RPMI8226 (cell line): Measurements from ENCODE around the gene ZNF75A.

Experiments used
- DNase-seq: peaks from one replicate; pipeline ENCODE4 v3.0.0-alpha.2; 2015

ZNF75A gene

DNA sequence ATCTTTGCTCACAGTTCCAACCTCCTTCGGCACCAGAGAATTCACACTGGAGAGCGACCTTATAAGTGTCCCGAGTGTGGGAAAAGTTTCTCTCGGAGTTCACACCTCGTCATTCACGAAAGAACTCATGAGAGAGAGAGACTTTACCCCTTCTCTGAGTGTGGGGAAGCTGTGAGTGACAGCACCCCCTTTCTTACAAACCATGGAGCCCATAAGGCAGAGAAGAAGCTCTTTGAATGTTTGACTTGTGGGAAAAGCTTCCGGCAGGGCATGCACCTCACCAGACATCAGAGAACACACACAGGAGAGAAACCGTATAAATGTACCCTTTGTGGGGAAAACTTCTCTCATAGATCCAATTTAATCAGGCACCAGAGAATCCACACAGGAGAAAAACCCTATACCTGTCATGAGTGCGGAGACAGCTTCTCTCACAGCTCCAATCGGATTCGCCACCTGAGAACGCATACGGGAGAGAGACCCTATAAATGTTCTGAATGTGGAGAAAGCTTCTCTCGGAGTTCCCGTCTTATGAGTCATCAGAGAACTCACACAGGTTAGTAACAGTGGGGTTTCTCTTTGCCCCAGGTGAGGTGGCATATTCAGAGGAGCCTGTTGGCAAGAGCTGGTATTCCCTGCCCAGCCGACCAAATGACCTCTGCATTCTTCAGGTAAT is 15.2 kb upstream of the ZNF75A start:
- DNase-seq, result no peak

- DNase-seq, result no peak
Measured at GRCh38 chr16:3292604-3293003, 12.7 kb upstream of the ZNF75A start.

DNA sequence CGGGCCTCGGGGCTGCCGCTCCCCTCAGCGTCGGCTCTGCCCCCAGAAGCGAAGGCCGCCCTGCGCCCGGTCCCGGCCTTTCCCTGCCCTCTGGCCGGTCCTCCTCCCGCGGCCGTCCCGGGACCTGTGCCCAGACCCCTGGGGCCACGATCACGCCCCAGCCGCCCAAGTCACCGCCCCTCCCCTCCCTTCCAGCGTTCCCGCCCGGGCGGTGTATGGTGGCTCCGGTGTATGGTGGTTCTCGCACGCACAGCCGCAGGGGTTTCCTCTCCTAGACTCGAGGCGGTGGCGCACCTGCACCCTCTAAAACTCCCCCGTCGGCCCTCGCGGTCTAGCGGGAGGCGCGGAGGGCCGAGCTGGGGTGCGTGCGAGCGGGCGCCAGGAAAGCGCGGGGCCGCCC is 10.1 kb upstream of the ZNF75A start:
- DNase-seq, result no peak

DNA sequence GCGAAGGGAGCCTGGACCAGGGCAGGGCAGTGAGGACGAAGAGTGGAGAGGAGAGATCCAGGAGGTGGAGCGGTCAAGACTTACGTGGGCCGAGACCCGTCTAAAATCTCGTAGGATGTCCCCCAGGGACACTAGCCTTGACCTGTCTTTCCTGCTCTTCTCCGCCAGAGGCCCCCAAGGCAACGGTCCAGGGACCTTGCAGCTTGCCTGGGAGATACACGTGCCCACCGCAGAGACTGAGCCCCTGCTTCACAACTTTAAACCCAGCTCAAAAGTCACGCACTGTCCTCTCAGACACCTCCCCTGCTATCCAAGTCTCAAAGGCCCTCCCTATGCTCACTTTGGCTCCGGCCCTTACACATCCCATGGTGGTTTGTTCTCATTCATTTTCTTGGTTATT is 9.5 kb upstream of the ZNF75A start:
- no peak for DNase-seq

- no peak for DNase-seq
Measured at GRCh38 chr16:3304370-3304769, 927 bp upstream of the ZNF75A start.

GRCh38 chr16:3306078-3306477 is 781 bp downstream of the ZNF75A start:
- DNase-seq, result no peak

DNA sequence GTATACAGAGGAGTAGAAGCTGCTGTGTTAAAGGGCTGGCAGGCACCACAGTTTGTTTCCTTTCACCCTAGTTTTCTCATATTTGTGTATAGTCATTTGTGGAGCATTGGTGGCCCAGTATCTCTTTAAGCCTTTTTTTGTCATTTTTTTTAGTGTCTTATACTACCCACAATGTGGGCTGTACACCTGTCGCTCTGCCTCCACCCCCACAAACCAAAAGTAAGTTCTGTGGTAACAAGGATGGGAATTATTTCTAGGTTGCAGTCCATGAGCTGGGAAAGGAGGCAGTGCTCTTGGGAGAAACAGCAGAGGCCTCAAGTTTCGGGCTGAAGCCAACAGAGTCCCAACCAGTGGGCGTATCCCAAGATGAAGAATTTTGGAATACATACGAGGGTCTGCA is 6.2 kb downstream of the ZNF75A start:
- DNase-seq, result peak; percentile 13

- DNase-seq, result no peak
Measured at GRCh38 chr16:3317315-3317999, 12.2 kb downstream of the ZNF75A start.

- DNase-seq, result no peak
Measured at GRCh38 chr16:3321816-3322215, 16.5 kb downstream of the ZNF75A start.

GRCh38 chr16:3327514-3327913 is 22.2 kb downstream of the ZNF75A start:
- no peak for DNase-seq

- DNase-seq, result no peak
Measured at GRCh38 chr16:3328104-3328503, 22.8 kb downstream of the ZNF75A start.

DNA sequence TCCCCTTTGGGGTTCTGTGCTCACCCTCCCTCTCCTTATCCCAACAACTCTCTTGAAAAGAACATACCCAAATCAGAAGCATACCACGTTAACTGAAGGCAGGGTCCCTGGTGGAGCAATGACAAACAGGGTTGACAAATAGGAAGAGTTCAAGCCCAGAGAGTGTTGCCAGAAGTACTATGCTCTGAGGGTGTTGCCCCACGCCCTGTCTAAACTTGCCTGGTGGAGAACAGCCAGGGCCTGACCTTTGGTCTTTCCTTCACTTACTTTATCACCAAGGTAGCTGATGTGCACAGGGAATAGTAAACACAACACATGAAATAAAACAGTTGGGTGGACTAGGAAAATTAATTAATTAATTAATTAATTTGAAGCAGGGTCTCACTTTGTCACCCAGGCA is 23.3 kb downstream of the ZNF75A start:
- no peak for DNase-seq

DNA sequence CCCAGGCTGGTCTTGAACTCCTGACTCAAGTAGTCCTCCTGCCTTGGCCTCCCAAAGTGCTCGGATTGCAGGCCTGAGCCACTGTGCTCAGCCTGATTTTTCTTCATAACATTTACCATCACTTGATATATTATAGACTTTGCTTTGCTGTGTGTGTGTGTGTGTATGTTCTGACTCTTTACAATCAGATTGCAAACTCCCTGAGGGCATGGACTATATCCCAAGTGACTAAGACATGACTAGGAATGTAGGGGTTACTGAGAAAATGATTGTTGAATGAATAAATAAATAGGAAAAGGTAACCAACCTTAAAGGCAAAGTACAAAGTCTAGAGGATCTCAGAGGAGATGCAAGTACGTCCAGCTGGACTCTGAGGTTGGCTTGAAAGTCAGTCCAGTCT is 40.7 kb downstream of the ZNF75A start:
- DNase-seq, result no peak

GRCh38 chr16:3347586-3347985 is 42.3 kb downstream of the ZNF75A start:
- no peak for DNase-seq

DNA sequence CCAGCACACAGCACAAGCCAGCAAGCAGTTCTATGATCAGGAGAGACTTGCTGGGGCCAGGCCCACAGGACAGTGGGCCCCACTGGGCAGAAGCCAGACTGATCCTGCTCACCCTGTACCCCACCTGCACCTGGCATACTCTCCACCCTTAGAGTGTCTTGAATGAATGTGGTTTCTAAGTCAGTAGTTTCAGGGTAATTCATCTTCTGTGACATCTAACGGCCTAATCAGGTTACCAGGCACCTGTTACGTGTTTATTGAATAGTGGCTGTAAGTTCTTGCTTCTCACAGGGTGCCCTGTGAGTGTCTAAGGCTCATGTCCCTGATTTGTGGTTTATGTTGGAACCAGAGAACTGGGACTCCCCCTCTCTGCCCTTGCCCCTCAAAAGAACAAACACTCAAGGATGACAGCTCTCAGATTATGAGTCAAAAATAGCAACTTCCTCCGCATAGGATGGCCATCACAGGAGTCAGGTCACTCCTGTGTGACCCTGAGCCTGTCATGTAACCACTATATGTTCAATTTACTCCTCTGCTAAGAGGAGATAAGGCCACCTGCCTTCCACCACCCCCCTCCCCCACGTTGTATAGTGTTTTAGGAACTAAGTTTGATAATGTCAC is 43.4 kb downstream of the ZNF75A start:
- DNase-seq, result peak; percentile 90

GRCh38 chr16:3349175-3349574 is 43.9 kb downstream of the ZNF75A start:
- DNase-seq, result peak; percentile 73

GRCh38 chr16:3355589-3355988 is 50.3 kb downstream of the ZNF75A start, which contains the start of gene OR2C1:
OR2C1 (plus strand) TSS chr16:3355889; CDS start chr16:3355941, 52 bp downstream.
- no peak for DNase-seq

GRCh38 chr16:3356118-3356517 is 50.8 kb downstream of the ZNF75A start:
- no peak for DNase-seq

DNA sequence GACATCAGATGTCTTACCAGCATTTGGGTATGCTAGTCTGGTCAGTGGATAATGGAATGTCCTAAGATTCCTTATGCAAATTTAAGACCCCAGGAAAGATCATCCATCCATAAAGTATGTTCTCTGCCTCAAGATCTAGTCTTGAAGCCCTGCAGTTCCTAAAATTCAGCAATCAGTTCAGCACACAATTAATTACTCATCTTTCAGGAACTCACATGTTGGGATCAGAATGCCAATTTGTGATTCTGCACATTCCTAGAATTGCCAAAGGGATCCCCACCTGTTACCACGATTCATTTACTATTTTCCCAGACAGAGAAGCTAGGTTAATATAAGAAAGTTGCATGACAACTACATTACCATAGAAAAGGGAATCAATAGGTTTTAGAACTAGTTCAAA is 53.6 kb downstream of the ZNF75A start:
- no peak for DNase-seq

- no peak for DNase-seq
Measured at GRCh38 chr16:3362931-3363330, 57.6 kb downstream of the ZNF75A start.

DNA sequence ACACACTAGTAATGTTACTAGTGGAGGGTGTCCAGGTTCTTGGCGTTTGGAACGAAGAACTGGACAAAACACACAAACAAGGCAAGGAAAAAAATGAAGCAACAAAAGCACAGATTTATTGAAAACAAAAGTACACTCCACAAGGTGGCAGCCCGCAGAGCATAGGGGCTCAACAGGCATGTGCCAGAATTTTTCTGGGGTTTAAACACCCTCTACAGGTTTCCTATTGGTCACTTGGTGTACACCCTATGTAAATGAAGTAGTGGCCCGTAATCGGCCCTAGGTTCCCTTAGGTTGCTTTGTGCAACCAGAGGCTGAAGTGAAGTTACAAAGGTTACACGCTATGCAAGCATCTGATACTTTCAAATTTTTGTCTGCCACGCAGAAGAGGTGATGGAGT is 58.5 kb downstream of the ZNF75A start:
- DNase-seq, result peak; percentile 32

GRCh38 chr16:3364774-3365427 is 59.6 kb downstream of the ZNF75A start:
- peak; percentile 97 for DNase-seq
